T-helper 2 cell treated with Interferon-gamma antibody and Interleukin-4, amounts not matched to agents 5 μg/mL and 100 μg/mL, for 36 hours (primary cell): Measurements from ENCODE around the gene NXPH3.
A peak's percentile ranks its signal among the peaks of the same experiment; 100 is the strongest.

ENCODE experiments used
- DNase-seq: peaks from one replicate; pipeline ENCODE4 v3.0.0; 2021; ENCODE audit warnings: low spot score
- H3K27ac Mint-ChIP-seq: one replicate; pipeline ENCODE4 v1.8.0; 2021; ENCODE audit warnings: mild to moderate bottlenecking, mixed read lengths
- H3K27me3 Mint-ChIP-seq: one replicate; pipeline ENCODE4 v1.8.0; 2021; ENCODE audit warnings: low read depth, mixed read lengths
- H3K36me3 Mint-ChIP-seq: one replicate; pipeline ENCODE4 v1.8.0; 2021; ENCODE audit warnings: low read depth, mixed read lengths
- H3K4me1 Mint-ChIP-seq: one replicate; pipeline ENCODE4 v1.8.0; 2021; ENCODE audit warnings: low read depth, mixed read lengths
- H3K4me3 Mint-ChIP-seq: one replicate; pipeline ENCODE4 v1.8.0; 2022; ENCODE audit warnings: mild to moderate bottlenecking, moderate library complexity, mixed read lengths
- H3K9me3 Mint-ChIP-seq: one replicate; pipeline ENCODE4 v1.8.0; 2021; ENCODE audit warnings: mixed read lengths

Gene NXPH3

GRCh38 chr17:49576088-49576916 lies 631 bp downstream of the NXPH3 start:
- H3K4me1 Mint-ChIP-seq, result peaks cover 5% of the 10 kb centered on the region
- no peaks in the 10 kb centered on the region for H3K36me3 Mint-ChIP-seq
- peaks cover 54% of the 10 kb centered on the region for H3K27me3 Mint-ChIP-seq
- DNase-seq, result no peak
- no peaks in the 10 kb centered on the region for H3K9me3 Mint-ChIP-seq
- H3K27ac Mint-ChIP-seq, result no peak overlapping the region
- peak overlapping the region; percentile 65 for H3K4me3 Mint-ChIP-seq

- no peaks in the 10 kb centered on the region for H3K9me3 Mint-ChIP-seq
- H3K27ac Mint-ChIP-seq, result no peak overlapping the region
- H3K4me1 Mint-ChIP-seq, result peaks cover 4% of the 10 kb centered on the region
- H3K36me3 Mint-ChIP-seq, result no peaks in the 10 kb centered on the region
- DNase-seq, result no peak
- H3K27me3 Mint-ChIP-seq, result peaks cover 47% of the 10 kb centered on the region
- peak overlapping the region; percentile 67 for H3K4me3 Mint-ChIP-seq
Measured at GRCh38 chr17:49576917-49577649, 1.4 kb downstream of the NXPH3 start.

- Mint-ChIP-seq H3K4me1 (peaks cover 4% of the 10 kb centered on the region), H3K4me3 (no peak overlapping the region), H3K27ac (no peak overlapping the region), H3K36me3 (no peaks in the 10 kb centered on the region), H3K9me3 (no peaks in the 10 kb centered on the region), H3K27me3 (peaks cover 46% of the 10 kb centered on the region)
- DNase-seq, result no peak
Measured at GRCh38 chr17:49577650-49577934, 1.9 kb downstream of the NXPH3 start.

GRCh38 chr17:49577963-49578362 lies 2.3 kb downstream of the NXPH3 start:
- H3K4me3 Mint-ChIP-seq, result no peak overlapping the region
- H3K27ac Mint-ChIP-seq, result no peak overlapping the region
- DNase-seq, result no peak
- H3K27me3 Mint-ChIP-seq, result peaks cover 45% of the 10 kb centered on the region
- H3K9me3 Mint-ChIP-seq, result no peaks in the 10 kb centered on the region
- H3K36me3 Mint-ChIP-seq, result no peaks in the 10 kb centered on the region
- H3K4me1 Mint-ChIP-seq, result peaks cover 4% of the 10 kb centered on the region

- no peaks in the 10 kb centered on the region for H3K9me3 Mint-ChIP-seq
- H3K4me1 Mint-ChIP-seq, result peaks cover 4% of the 10 kb centered on the region
- H3K27ac Mint-ChIP-seq, result no peak overlapping the region
- H3K36me3 Mint-ChIP-seq, result no peaks in the 10 kb centered on the region
- DNase-seq, result no peak
- H3K4me3 Mint-ChIP-seq, result no peak overlapping the region
- H3K27me3 Mint-ChIP-seq, result peaks cover 40% of the 10 kb centered on the region
Measured at GRCh38 chr17:49578414-49578813, 2.7 kb downstream of the NXPH3 start.

GRCh38 chr17:49578952-49579500 lies 3.4 kb downstream of the NXPH3 start:
- Mint-ChIP-seq H3K27me3 (peaks cover 34% of the 10 kb centered on the region), H3K27ac (no peak overlapping the region), H3K9me3 (no peaks in the 10 kb centered on the region), H3K36me3 (no peaks in the 10 kb centered on the region), H3K4me3 (no peak overlapping the region), H3K4me1 (peaks cover 4% of the 10 kb centered on the region)
- no peak for DNase-seq

- no peak overlapping the region for H3K27ac Mint-ChIP-seq
- no peak overlapping the region for H3K4me3 Mint-ChIP-seq
- H3K9me3 Mint-ChIP-seq, result no peaks in the 10 kb centered on the region
- H3K27me3 Mint-ChIP-seq, result peaks cover 29% of the 10 kb centered on the region
- DNase-seq, result no peak
- H3K36me3 Mint-ChIP-seq, result no peaks in the 10 kb centered on the region
- peaks cover 4% of the 10 kb centered on the region for H3K4me1 Mint-ChIP-seq
Measured at GRCh38 chr17:49579522-49579921, 3.9 kb downstream of the NXPH3 start.

- Mint-ChIP-seq H3K9me3 (no peaks in the 10 kb centered on the region), H3K27ac (no peak overlapping the region), H3K4me1 (peaks cover 4% of the 10 kb centered on the region), H3K4me3 (no peak overlapping the region), H3K27me3 (peaks cover 24% of the 10 kb centered on the region), H3K36me3 (no peaks in the 10 kb centered on the region)
- no peak for DNase-seq
Measured at GRCh38 chr17:49580055-49580721, 4.5 kb downstream of the NXPH3 start.

GRCh38 chr17:49580981-49581647 lies 5.4 kb downstream of the NXPH3 start:
- H3K27me3 Mint-ChIP-seq, result peaks cover 20% of the 10 kb centered on the region
- no peak for DNase-seq
- H3K27ac Mint-ChIP-seq, result no peak overlapping the region
- peaks cover 2% of the 10 kb centered on the region for H3K4me1 Mint-ChIP-seq
- H3K36me3 Mint-ChIP-seq, result no peaks in the 10 kb centered on the region
- no peak overlapping the region for H3K4me3 Mint-ChIP-seq
- no peaks in the 10 kb centered on the region for H3K9me3 Mint-ChIP-seq

- peaks cover 2% of the 10 kb centered on the region for H3K4me1 Mint-ChIP-seq
- no peak for DNase-seq
- no peaks in the 10 kb centered on the region for H3K9me3 Mint-ChIP-seq
- H3K36me3 Mint-ChIP-seq, result no peaks in the 10 kb centered on the region
- H3K4me3 Mint-ChIP-seq, result no peak overlapping the region
- H3K27ac Mint-ChIP-seq, result no peak overlapping the region
- peaks cover 20% of the 10 kb centered on the region for H3K27me3 Mint-ChIP-seq
Measured at GRCh38 chr17:49581648-49581998, 6.0 kb downstream of the NXPH3 start.

GRCh38 chr17:49582055-49582722 lies 6.5 kb downstream of the NXPH3 start:
- peaks cover 16% of the 10 kb centered on the region for H3K27me3 Mint-ChIP-seq
- H3K4me3 Mint-ChIP-seq, result no peak overlapping the region
- DNase-seq, result no peak
- H3K9me3 Mint-ChIP-seq, result no peaks in the 10 kb centered on the region
- no peaks in the 10 kb centered on the region for H3K4me1 Mint-ChIP-seq
- H3K27ac Mint-ChIP-seq, result no peak overlapping the region
- no peaks in the 10 kb centered on the region for H3K36me3 Mint-ChIP-seq

- Mint-ChIP-seq H3K36me3 (no peaks in the 10 kb centered on the region), H3K27ac (no peak overlapping the region), H3K4me3 (no peak overlapping the region), H3K9me3 (no peaks in the 10 kb centered on the region), H3K27me3 (peaks cover 10% of the 10 kb centered on the region), H3K4me1 (no peaks in the 10 kb centered on the region)
- DNase-seq, result no peak
Measured at GRCh38 chr17:49582789-49583188, 7.1 kb downstream of the NXPH3 start.

- Mint-ChIP-seq H3K9me3 (no peaks in the 10 kb centered on the region), H3K27me3 (peaks cover 5% of the 10 kb centered on the region), H3K27ac (no peak overlapping the region), H3K4me3 (no peak overlapping the region), H3K4me1 (no peaks in the 10 kb centered on the region), H3K36me3 (no peaks in the 10 kb centered on the region)
- DNase-seq, result no peak
Measured at GRCh38 chr17:49583226-49583625, 7.6 kb downstream of the NXPH3 start.
